ENCODE data around the gene AMBP.

- no peak for TF ChIP-seq USF1 (IDR thresholded peaks at IDR 0.05)
- TF ChIP-seq CEBPB (IDR thresholded peaks at IDR 0.05): no peak
- TF ChIP-seq EP300 (IDR thresholded peaks at IDR 0.05; ENCODE audit: borderline replicate concordance): no peak
- no peak for TF ChIP-seq MAX (IDR thresholded peaks at IDR 0.05)
- no peak for TF ChIP-seq TAF1 (IDR thresholded peaks at IDR 0.05; ENCODE audit: low read depth)
- no peak for TF ChIP-seq YY1 (IDR thresholded peaks at IDR 0.05; ENCODE audit: low read depth)
- no peak for TF ChIP-seq EGR1 (IDR thresholded peaks at IDR 0.05)
- no peak for TF ChIP-seq TEAD4 (IDR thresholded peaks at IDR 0.05)
Observed at GRCh38 chr9:114096041-114096511, 18.0 kb upstream of the AMBP start.

Measured in Ishikawa (cell line).